Smooth muscle cell (in vitro differentiated cells): ENCODE data around the gene RPRD1B. TPM values are rescaled to one million over a fixed set of nuclear protein-coding genes. Genes with fewer than 3 reads are reported as not detected.

ENCODE experiments used
- DNase-seq: peaks from one replicate; lab custom pipeline; 2025; ENCODE audit not compliant: unreplicated experiment; lab: John Stamatoyannopoulos, UW
- H2AFZ ChIP-seq: fragments of 200-600 bp; sonication (generic); 2 replicates; pipeline ENCODE4 v1.6.0; 2016; ENCODE audit warnings: antibody characterized with exemption, low read depth, mild to moderate bottlenecking
- H3F3A ChIP-seq: fragments of 200-600 bp; sonication (generic); 2 replicates; pipeline ENCODE4 v1.6.0; 2017; ENCODE audit warnings: antibody characterized with exemption, low read depth
- H3K27ac ChIP-seq: fragments of 200-600 bp; sonication (generic); 2 replicates; pipeline ENCODE4 v1.5.1; 2016; ENCODE audit warnings: low read depth, mild to moderate bottlenecking
- H3K27me3 ChIP-seq: fragments of 200-600 bp; sonication (generic); 2 replicates; pipeline ENCODE4 v1.6.1; 2016; ENCODE audit warnings: low read depth, mild to moderate bottlenecking
- H3K36me3 ChIP-seq: fragments of 200-600 bp; sonication (generic); 2 replicates; pipeline ENCODE4 v1.5.1; 2016; ENCODE audit warnings: low read depth
- H3K4me1 ChIP-seq: fragments of 200-600 bp; sonication (generic); 2 replicates; pipeline ENCODE4 v1.5.1; 2016; ENCODE audit warnings: low read depth
- H3K4me2 ChIP-seq: fragments of 200-600 bp; sonication (generic); 2 replicates; pipeline ENCODE4 v1.6.0; 2016; ENCODE audit warnings: mild to moderate bottlenecking
- H3K4me3 ChIP-seq: fragments of 200-600 bp; sonication (generic); 2 replicates; pipeline ENCODE4 v1.5.1; 2016; ENCODE audit warnings: mild to moderate bottlenecking
- H3K79me2 ChIP-seq: fragments of 200-600 bp; sonication (generic); 2 replicates; pipeline ENCODE4 v1.6.0; 2016; ENCODE audit warnings: low read depth, mild to moderate bottlenecking
- H3K9ac ChIP-seq: fragments of 200-600 bp; sonication (generic); 2 replicates; pipeline ENCODE4 v1.6.0; 2016; ENCODE audit warnings: low read depth
- H3K9me3 ChIP-seq: fragments of 200-600 bp; sonication (generic); replicated peaks from 2 replicates; pipeline ENCODE4 v1.5.1; 2016; ENCODE audit warnings: low read depth
- H4K20me1 ChIP-seq: fragments of 200-600 bp; sonication (generic); 2 replicates; pipeline ENCODE4 v1.6.0; 2016; ENCODE audit warnings: low read depth
- CTCF ChIP-seq: fragments of 200-600 bp; sonication (generic); IDR thresholded peaks from 2 replicates; pipeline ENCODE4 v1.5.1; 2017; ENCODE audit warnings: borderline replicate concordance, mild to moderate bottlenecking, antibody characterized with exemption; ENCODE audit not compliant: insufficient read depth, poor library complexity, severe bottlenecking
- WGBS: methylation state at CpG from one replicate; pipeline ENCODE4 v1.1.7; 2016; ENCODE audit warnings: low lambda C conversion rate; 5-methylcytosine and 5-hydroxymethylcytosine counted together
- polyA plus RNA-seq: library from polyadenylated mRNA; unstranded; fragments of >200 nt; fragmentation: Nextera tagmentation; extraction: Ambion mirVana; gene quantifications from 2 replicates; pipeline ENCODE4 v1.2.1, GENCODE V29; 2016
- total RNA-seq: library from RNA; depleted of rRNA; stranded (reverse); fragments of >200 nt; gene quantifications from 2 replicates; pipeline ENCODE4 v1.2.3, GENCODE V29; 2014

The RPRD1B gene
- total and polyA plus RNA-seq, 2 experiments from 2014 or later, result 13.5 to 59.1 TPM

- Histone ChIP-seq H3K4me1 (no peaks in the 10 kb centered on the region), H3K9ac (no peak overlapping the region), H3K4me3 (no peak overlapping the region), H3K4me2 (no peak overlapping the region), H2AFZ (no peak overlapping the region), H3K27me3 (no peaks in the 10 kb centered on the region), H3K36me3 (no peaks in the 10 kb centered on the region), H3K79me2 (no peaks in the 10 kb centered on the region), H3F3A (peaks cover 6% of the 10 kb centered on the region), H4K20me1 (no peaks in the 10 kb centered on the region), H3K27ac (peak overlapping the region; percentile 43), H3K9me3 (no peaks in the 10 kb centered on the region)
- 70% methylated on average over 2 of the region's 2 CpGs for WGBS
- no peak for DNase-seq
- TF ChIP-seq CTCF, result no peak
These were observed 82.3 kb downstream of the RPRD1B start for GRCh38 chr20:38115896-38116295.

GRCh38 chr20:38116409-38117165 lies 83.0 kb downstream of the RPRD1B start:
- no peaks in the 10 kb centered on the region for H3K9me3 ChIP-seq
- H3K4me1 ChIP-seq, result no peaks in the 10 kb centered on the region
- no peak overlapping the region for H2AFZ ChIP-seq
- peak overlapping the region; percentile 2 for H3K4me2 ChIP-seq
- no peaks in the 10 kb centered on the region for H3K27me3 ChIP-seq
- no peak for DNase-seq
- 60% methylated on average over 3 of the region's 3 CpGs for WGBS
- peak overlapping the region; percentile 43 for H3K27ac ChIP-seq
- no peaks in the 10 kb centered on the region for H4K20me1 ChIP-seq
- H3K4me3 ChIP-seq, result no peak overlapping the region
- no peak for TF ChIP-seq CTCF
- peaks cover 6% of the 10 kb centered on the region for H3F3A ChIP-seq
- no peak overlapping the region for H3K9ac ChIP-seq
- H3K79me2 ChIP-seq, result no peaks in the 10 kb centered on the region
- H3K36me3 ChIP-seq, result no peaks in the 10 kb centered on the region

GRCh38 chr20:38117205-38117604 lies 83.7 kb downstream of the RPRD1B start:
- no peak for DNase-seq
- peak overlapping the region; percentile 43 for H3K27ac ChIP-seq

More at GRCh38 chr20:38117205-38117604, 83.7 kb downstream of the RPRD1B start:
- TF ChIP-seq CTCF, result no peak
- WGBS, result 92% methylated on average over 2 of the region's 2 CpGs
- H3K9ac ChIP-seq, result no peak overlapping the region
- H3K36me3 ChIP-seq, result no peaks in the 10 kb centered on the region
- H2AFZ ChIP-seq, result no peak overlapping the region
- H3K27me3 ChIP-seq, result no peaks in the 10 kb centered on the region
- H3F3A ChIP-seq, result peaks cover 6% of the 10 kb centered on the region
- H3K79me2 ChIP-seq, result no peaks in the 10 kb centered on the region
- no peaks in the 10 kb centered on the region for H4K20me1 ChIP-seq
- H3K9me3 ChIP-seq, result no peaks in the 10 kb centered on the region
- H3K4me3 ChIP-seq, result no peak overlapping the region
- no peaks in the 10 kb centered on the region for H3K4me1 ChIP-seq
- peak overlapping the region; percentile 2 for H3K4me2 ChIP-seq
